Colonic mucosa (tissue), 4 donors: ENCODE results near the gene RAE1. TPM values are rescaled to one million over a fixed set of nuclear protein-coding genes. Genes with fewer than 3 reads are reported as not detected.

Source experiments
- DNase-seq: peaks from one replicate; pipeline ENCODE4 v3.0.0-alpha.2; 2020
- H3K27ac ChIP-seq: fragments of 200-600 bp; one replicate; pipeline ENCODE4 v1.8.0; 2021
- H3K27me3 ChIP-seq: fragments of 200-600 bp; one replicate; pipeline ENCODE4 v1.8.0; 2021
- H3K36me3 ChIP-seq: fragments of 200-600 bp; one replicate; pipeline ENCODE4 v1.8.0; 2021
- H3K4me1 ChIP-seq: fragments of 200-600 bp; one replicate; pipeline ENCODE4 v1.8.0; 2021; ENCODE audit warnings: mild to moderate bottlenecking
- H3K4me3 ChIP-seq: fragments of 200-600 bp; one replicate; pipeline ENCODE4 v1.8.0; 2021
- H3K9ac ChIP-seq, 2 donors: one replicate each; pipeline ENCODE4 v1.7.0; 2013; ENCODE audit warnings: control low read depth in 2 of 2, low read depth in 2 of 2, low read length in 2 of 2
- H3K9me3 ChIP-seq: fragments of 200-600 bp; one replicate; pipeline ENCODE4 v1.8.0; 2021
- intact Hi-C: fragments of 100-400 bp; cut with DNase I; formaldehyde crosslinking; loops from one replicate; pipeline ENCODE4 v1.14.1; 2022
- total RNA-seq, 2 donors: library from RNA; stranded (reverse); fragmentation: NEBNext Ultra II Directional in 1 of 2; extraction: Animal tissue kit (Norgen Biotek cat#: 25700) in 1 of 2; gene quantifications; one replicate each; pipeline ENCODE4 v1.2.1, GENCODE V29; 2021
- TF ChIP-seq, protein P1 (sequence below): fragments of 200-600 bp; IDR thresholded peaks from one replicate; pipeline ENCODE4 v1.8.0; 2022; ENCODE audit warnings: antibody characterized with exemption, mild to moderate bottlenecking
- donor health status: healthy.
- donor health status: DM: no; HTN: no; CAD: no.
- donor health status: DM: no; HTN: no; CAD: no.

Gene RAE1
- total RNA-seq, 2 donors from 2014 or later, result 20.3 to 29.3 TPM

DNA sequence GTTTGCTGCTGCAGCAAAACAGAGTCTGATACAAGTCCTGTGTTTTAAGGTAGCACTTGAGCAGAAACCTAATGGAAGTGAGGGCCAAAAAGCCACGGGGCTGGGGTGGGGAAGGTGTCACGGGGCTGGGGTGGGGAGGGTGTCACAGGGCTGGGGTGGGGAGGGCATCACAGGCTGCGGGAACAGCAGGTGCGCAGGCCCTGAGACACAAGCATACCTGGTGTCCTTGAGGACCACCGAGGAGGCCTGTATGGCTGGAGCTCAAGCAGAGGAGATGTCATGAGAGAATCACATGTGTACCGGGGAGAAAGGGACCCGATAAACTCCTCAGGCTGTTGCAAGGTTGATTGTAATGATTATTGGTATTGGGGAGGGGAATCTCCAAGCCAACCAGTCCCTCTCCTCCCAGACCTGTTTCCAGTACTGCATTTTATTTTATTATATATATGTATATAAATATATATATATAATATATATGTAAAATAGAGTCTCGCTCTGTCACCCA, 35.0 kb upstream of the RAE1 start:
- Histone ChIP-seq H3K9me3 (no peaks in the 10 kb centered on the region), H3K27me3 (no peaks in the 10 kb centered on the region), H3K9ac (no peak overlapping the region), H3K36me3 (no peaks in the 10 kb centered on the region), H3K27ac (no peak overlapping the region), H3K4me3 (no peak overlapping the region), H3K4me1 (no peaks in the 10 kb centered on the region)
- intact Hi-C loops, result no loop called here
- TF ChIP-seq, protein P1, sequence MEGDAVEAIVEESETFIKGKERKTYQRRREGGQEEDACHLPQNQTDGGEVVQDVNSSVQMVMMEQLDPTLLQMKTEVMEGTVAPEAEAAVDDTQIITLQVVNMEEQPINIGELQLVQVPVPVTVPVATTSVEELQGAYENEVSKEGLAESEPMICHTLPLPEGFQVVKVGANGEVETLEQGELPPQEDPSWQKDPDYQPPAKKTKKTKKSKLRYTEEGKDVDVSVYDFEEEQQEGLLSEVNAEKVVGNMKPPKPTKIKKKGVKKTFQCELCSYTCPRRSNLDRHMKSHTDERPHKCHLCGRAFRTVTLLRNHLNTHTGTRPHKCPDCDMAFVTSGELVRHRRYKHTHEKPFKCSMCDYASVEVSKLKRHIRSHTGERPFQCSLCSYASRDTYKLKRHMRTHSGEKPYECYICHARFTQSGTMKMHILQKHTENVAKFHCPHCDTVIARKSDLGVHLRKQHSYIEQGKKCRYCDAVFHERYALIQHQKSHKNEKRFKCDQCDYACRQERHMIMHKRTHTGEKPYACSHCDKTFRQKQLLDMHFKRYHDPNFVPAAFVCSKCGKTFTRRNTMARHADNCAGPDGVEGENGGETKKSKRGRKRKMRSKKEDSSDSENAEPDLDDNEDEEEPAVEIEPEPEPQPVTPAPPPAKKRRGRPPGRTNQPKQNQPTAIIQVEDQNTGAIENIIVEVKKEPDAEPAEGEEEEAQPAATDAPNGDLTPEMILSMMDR, result no peak
- no peak for DNase-seq

DNA sequence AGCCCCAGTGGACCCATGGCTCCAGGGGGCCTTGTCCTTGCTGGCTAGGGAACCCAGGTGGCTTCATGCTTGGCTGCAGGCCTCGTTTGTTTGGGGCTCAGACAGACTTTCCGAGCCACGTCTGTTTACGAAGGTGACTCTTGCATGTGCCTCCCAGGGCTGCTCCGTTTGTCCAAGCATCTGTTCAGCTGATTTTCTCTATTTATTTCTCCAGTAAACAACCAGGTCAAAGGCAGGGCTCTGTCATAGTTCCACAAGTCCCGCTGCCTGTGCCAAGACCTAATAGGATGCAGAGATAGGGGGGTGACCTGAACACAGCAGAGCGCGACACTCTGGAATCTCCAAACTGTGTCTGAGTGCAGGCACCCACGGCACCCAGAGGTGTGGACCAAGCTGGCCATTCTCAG, 34.3 kb upstream of the RAE1 start:
- Histone ChIP-seq H3K27me3 (no peaks in the 10 kb centered on the region), H3K36me3 (no peaks in the 10 kb centered on the region), H3K4me3 (no peak overlapping the region), H3K9me3 (no peaks in the 10 kb centered on the region), H3K4me1 (no peaks in the 10 kb centered on the region), H3K9ac (no peak overlapping the region), H3K27ac (no peak overlapping the region)
- no peak for DNase-seq
- intact Hi-C loops, result no loop called here
- TF ChIP-seq, protein P1, result no peak

DNA sequence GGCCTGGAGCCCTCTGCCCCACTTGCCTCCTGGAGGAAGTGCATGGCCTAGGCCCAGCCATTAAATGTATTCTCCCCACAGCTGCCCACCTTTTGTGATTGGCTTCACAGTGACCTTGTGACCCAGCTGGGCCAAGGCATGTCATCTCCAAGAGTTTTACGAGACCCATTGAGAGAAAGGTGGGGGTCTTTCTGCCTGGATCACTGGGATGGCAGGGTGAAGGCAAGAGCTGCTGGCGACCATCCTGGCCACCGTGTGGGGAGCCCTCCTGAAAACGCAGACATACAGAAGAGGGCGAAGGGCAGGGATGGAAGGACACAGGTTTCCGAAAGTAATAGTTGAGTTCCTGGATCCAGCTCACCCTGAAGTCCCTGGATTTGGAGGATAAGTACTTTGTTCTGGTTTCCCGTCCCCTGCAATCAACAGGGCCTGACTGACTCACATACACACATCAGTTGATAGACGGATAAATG, 33.7 kb upstream of the RAE1 start:
- TF ChIP-seq, protein P1, result no peak
- H3K4me1 ChIP-seq, result no peaks in the 10 kb centered on the region
- no peak overlapping the region for H3K9ac ChIP-seq
- H3K36me3 ChIP-seq, result no peaks in the 10 kb centered on the region
- no peak overlapping the region for H3K4me3 ChIP-seq
- intact Hi-C loops, result no loop called here
- H3K27ac ChIP-seq, result no peak overlapping the region
- no peaks in the 10 kb centered on the region for H3K27me3 ChIP-seq
- H3K9me3 ChIP-seq, result no peaks in the 10 kb centered on the region
- DNase-seq, result no peak

DNA sequence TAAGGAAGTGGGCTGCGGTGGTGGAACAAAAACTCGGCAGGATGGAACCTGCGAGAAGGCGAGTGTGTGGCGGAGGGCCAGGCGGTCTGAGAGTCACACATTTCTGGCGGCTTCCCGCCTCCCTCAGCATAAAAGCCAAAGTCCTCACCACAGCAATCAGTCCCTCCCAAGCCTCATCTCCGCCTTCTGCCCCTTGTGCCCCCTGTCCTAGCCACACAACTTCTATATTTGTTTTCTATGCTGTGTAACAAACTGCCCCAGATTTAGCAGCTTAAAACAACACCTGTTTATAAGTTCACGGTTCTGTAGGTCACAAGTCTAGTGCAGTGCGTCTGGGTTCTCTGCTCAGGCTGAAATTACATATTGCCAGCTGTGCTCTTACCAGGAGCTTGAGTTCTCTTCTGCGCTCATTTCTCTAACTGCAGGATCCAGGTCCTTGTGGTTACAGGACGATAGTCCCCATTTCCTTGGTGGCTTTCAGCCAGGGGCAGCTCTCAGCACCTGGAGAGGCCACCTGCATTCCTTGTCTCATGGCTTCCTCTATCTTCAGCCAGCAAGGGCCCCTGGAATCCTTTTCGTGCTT, 33.2 kb upstream of the RAE1 start:
- TF ChIP-seq, protein P1, result no peak
- Histone ChIP-seq H3K9ac (no peak overlapping the region), H3K4me3 (no peak overlapping the region), H3K9me3 (no peaks in the 10 kb centered on the region), H3K36me3 (no peaks in the 10 kb centered on the region), H3K27ac (no peak overlapping the region), H3K27me3 (no peaks in the 10 kb centered on the region), H3K4me1 (no peaks in the 10 kb centered on the region)
- DNase-seq, result no peak
- intact Hi-C loops, result no loop called here

DNA sequence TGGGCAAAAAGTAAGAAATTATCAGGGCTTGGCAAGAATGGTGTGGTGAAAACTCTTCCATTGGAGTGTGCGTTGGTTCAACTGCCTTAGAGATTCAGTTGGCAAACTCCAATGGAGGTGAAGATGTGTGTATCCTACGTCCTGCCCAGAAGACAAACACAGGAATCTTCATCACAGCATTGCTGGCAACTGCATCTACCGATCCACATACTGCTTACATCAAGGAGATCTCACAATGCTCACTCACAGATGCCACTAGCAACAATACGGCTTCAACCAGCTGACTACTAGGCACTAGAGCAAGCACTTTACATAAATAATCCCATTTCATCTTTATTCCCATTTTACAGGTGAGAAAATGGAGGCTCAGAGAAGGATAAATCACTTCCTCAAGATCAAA, 31.5 kb upstream of the RAE1 start:
- intact Hi-C loops, result no loop called here
- no peaks in the 10 kb centered on the region for H3K4me1 ChIP-seq
- DNase-seq, result no peak
- H3K27me3 ChIP-seq, result no peaks in the 10 kb centered on the region
- TF ChIP-seq, protein P1, result no peak
- no peak overlapping the region for H3K9ac ChIP-seq
- H3K36me3 ChIP-seq, result no peaks in the 10 kb centered on the region
- H3K27ac ChIP-seq, result no peak overlapping the region
- H3K4me3 ChIP-seq, result no peak overlapping the region
- no peaks in the 10 kb centered on the region for H3K9me3 ChIP-seq
